CD4-positive, alpha-beta T cell treated with Interleukin-15 for 1 hour (primary cell): ENCODE results near the gene DYNLRB1.
A peak's percentile ranks its signal among the peaks of the same experiment; 100 is the strongest.

ENCODE experiments used
- DNase-seq: peaks from one replicate; pipeline ENCODE4 v3.0.0-alpha.2; 2020

The DYNLRB1 gene

DNA sequence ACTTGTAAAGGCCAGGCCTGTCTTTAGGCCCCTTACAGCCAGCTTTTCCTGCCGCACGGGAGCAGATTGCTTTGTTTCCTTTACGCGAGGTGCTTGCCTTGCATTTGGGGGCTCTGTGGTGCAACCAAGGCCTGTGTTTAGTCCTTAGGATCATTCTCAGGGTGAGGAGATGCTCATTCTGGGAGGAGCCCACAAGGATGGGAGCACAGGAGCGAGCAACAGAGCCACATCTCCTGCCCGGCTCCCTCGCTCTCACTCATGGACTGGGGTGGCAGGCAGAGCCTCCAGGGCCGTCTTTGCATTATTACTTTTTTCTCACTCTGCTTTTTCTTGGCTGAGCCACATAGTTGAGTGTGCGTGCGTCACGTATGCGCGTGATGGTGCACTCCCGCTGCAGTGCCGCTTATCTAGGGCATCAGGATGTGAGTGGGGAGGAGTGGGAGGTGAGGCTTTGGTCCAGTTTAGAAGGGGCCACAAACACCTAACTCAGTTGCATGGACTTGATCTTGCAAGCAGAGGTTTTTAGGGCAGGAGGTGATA is 19.1 kb downstream of the DYNLRB1 start:
- no peak for DNase-seq

DNA sequence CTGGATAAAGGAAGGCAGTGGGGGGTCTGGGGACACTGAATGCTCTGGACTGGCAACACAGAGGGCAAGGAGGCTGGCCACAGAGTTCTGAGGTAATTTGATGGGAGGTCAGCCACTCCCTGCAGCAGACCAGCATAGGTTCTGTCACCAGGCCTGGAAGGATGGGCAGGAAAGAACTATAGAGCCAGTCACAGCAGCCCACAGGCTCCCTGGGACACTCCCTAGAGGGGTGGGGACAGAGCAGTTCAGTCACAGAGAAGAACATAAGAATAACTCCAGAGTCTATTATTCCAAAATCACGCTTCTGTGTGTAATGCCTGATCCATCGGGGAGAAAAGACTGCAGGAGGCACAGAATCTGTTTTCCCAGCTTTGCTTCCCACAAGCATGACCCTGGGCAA is 19.6 kb downstream of the DYNLRB1 start:
- no peak for DNase-seq

DNA sequence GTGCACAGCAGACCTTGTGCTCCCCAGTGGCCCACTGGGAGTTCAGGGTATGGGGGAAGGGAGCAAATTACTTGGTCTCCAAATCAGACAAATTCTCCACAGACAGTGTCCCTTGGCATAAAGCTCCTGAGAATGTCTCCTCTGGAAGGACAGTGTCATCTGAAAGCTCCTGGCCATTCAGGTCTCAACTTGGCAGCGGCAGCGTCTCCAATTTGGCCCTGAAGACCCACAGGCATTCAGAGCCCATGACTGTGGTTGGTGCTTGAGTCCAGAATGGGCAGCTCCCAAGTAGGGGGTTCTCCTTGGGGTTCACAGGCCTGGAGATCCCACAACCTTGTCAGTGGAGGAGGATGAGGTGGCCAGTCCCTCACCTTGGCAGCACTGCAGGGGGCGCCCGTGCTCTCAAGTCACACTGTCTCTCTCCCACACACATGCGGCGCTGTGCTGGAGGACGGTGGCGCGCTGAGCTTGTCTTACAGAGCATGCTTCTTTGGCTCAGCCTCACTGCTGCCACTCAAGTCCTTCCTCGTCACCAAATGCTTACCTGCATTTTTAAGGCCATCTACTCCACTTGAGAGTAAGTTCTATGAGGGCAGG is 20.7 kb downstream of the DYNLRB1 start:
- no peak for DNase-seq

DNA sequence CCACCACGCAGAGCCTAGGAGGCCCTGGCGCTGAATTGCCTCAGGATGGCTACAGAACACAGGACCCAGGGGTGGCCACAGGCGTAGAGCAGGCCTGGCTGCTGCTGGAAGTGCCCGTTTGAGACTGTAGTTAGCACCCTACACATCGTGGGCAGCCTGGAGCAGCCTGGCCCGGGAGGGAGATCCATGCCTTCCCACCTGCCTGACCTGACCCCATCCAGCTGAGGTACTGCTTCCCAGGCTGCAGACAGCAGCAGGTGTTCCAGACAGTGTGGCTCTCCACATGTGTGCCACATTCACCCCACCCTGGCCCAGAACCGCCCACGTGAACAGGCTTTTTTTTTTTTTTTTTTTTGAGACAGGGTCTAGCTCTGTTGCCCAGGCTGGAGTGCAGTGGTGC is 21.4 kb downstream of the DYNLRB1 start:
- no peak for DNase-seq

DNA sequence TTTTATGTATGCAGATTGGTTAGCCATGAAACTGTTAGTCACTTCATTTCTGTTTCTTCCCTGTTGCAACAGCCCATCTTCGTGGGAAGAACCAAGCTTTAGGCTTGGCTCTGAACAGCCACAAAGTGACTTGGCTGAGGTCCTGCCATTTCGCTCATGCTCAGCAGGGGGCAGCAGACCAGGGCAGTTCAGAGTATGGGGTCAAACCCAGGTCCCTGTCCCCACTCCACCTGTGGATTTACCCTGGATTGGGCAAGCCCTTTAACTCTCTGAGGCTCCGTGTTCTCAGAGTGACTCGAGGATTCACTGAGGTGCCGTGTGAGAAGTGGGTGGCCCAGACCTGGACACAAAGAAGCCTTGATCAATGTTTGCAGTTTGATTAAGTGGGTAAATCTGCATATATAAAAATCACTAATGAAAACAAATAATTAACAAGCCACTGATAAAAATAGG is 22.5 kb downstream of the DYNLRB1 start:
- peak; percentile 41 for DNase-seq

DNA sequence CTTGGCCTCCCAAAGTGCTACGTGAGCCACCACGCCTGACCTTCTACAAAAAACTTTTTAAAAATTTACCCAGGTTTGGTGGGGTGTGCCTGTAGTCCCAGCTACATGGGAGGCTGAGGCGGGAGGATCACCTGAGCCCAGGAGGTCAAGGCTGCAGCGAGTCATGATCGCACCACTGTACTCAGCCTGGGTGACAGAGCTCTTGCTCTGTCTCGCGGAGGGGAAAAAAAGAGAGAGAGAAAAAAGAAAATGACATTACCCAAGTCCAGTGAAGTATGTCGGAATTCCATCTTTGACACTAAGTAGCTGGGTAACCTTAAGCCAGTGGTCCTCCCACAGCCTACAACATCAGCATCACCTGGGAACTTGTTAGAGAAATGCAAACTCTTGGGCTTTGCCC is 23.5 kb downstream of the DYNLRB1 start:
- no peak for DNase-seq

DNA sequence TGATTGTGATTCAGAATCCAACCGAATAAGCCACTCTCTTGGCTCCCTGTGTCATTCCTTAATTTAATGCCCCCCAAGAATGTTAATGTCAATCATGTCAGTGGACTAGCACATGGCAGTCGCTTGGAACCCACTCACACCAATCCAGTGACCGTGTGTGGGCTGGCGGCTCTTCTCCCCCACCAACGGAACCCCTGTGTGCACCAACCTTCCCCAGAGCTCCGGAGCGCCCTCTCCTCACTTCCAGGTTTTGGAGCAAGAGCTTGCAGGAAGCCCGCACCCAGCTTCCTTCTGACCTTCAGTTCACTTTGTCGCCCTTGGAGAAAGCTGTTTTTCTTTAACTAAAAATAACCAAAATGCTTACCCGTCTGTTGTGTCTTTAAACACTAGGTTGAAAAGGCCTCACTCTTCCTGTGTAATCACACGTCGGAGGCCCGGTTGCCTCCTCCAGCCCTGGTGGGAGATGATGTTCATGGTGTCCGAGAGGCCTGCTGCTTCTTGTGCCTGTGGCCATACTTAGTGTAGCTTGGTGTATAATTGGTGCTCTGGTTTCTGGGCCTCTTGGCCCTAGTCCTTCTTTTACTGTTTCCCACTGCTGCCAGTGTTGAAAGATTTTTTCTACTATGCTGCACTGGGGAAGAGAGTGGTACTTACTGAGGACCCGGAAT is 24.5 kb downstream of the DYNLRB1 start:
- no peak for DNase-seq

DNA sequence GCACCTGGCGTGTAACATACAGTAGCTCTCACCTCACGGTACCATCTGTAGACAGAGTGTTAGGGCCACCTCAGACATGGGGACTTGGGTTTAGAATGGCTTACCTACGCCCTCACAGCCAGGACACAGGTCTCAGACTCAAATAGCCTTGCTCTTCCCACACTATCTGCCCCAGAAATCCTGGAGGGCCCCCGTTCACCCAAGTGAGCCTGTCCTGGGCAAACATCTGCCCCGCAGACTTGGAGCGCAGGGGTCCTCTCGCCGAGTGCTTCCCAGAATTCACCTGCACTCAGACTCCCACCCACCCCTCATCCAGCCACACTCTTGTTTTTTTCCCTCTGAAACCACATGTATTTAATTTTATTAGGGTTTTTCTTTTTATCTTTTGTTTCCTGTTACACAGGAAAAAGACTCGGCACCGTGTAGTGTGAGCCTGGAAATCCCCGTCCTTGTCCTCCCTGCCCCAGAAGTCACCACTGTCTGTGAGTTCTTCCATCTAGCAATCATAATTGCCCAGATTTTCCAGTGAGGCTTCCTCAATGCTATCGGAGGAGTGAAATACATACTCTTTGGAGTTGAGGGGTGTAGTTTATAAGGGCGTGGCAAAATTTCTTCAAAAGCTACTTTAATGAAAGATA is 25.2 kb downstream of the DYNLRB1 start:
- no peak for DNase-seq

DNA sequence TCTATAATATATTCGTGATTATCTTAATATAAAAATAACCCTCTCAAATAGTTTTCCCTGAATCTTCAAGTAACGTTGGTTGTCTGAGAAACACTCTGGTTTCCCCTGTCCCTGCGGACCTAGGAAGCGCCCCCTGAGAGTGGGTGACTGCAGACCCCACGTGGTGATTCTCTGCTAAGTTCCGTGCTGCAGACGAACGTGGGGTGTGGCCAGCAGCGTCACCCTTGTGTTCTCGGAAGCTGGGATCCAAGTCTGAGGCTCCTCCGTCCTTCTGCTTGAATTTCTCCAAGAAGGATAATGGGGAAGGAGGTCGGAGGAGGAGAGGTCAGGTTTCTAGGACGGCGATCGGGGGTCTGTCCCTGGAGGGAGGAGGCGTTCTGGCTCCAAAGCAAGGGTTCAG is 25.7 kb downstream of the DYNLRB1 start:
- DNase-seq: no peak

DNA sequence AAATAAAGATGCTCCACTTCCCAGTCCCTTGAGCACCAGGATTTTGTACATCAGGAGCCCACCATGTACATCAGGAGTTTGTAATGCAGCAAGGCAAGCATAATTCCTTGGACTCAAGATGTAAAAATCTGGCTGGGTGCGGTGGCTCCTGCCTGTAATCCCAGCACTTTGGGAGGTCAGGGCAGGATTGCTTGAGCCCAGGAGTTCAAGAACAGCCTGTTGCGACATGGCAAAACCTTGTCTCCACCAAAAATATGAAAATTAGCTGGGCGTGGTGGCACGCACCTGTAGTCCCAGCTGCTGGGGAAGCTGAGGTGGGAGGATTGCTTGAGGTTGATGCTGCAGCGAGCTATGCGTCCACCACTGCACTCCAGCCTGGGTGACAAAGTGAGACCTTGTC is 26.2 kb downstream of the DYNLRB1 start:
- DNase-seq: no peak

DNA sequence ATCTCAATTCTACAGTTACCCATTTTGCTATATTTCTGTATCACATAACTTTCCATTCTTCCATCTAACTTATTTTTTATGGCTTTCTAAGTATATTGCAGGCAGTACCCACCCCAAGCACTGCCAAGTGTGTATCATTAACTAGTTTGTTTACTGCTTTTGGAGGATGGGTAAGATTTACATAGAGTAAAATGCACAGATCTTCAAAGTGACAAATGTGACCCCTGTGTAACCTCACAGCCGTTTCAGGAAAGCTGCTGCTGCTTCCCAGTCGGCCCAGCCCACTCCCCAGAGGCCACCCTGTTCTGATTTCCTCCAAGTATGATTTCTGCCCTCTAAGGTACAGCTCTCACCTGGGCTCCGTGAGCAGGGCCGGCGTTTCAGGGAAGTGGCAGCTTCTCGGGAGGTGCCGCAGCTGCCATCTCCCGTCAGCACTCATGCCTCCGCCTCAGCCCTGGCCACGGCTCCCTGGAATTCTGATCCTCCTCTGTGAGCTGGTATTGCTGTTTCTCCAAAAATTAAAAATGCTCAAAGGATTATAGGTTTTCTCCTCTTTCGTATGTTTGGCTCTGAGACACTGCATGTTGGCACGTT is 27.3 kb downstream of the DYNLRB1 start:
- no peak for DNase-seq

DNA sequence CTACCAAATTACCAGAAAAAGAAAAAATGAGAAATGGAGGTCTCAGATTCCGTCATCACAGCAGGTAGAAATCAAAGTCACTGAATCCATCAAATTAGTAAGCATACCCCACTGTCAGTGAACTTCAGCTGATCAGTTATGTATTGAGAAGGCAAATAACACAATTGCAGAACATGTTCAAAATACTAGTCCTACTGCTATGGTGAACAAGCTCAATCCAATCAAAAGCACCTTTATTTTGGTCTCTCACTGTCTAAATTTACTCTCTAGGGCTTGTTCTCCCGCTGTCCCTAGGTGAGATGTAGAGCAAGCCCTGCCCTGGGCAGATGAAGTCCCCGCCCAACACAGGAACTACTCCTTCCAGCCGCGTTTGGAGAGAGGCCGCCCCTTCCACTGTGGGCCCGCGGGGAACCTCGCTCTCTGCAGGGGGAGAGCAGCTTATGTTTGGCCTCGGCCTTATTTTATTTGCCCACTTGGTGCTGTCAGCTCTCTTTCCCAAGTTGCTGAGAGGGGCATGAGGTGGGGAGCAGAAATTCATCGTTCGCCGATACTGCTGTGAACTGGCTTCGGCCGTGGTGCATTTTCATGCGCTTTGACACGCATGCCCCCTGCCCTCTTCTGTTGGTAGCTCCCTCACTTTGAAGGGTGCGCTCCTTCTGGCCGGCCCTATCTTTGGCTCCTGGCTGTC is 28.0 kb downstream of the DYNLRB1 start:
- DNase-seq: no peak

DNA sequence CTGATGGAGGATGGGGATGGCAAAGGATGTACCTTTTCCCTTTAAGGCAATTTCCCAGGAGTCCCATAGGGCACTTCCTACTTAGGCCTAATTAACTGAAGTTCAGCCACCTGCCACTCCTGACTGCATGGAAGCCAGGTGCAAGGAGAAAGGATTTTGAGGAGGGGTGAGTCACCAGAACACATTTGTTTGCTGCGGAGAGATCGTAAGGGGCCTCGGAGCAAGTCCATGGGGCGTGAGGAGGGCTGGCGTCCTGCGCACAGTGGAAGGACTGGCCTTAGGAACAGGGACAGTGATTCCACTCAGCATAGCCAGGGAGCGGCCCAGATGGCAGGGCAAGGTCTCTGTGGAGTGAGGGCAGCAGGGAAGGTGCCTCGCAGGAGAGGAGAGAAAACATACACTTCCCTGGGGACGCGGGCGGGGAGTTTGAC is 30.5 kb downstream of the DYNLRB1 start:
- no peak for DNase-seq

DNA sequence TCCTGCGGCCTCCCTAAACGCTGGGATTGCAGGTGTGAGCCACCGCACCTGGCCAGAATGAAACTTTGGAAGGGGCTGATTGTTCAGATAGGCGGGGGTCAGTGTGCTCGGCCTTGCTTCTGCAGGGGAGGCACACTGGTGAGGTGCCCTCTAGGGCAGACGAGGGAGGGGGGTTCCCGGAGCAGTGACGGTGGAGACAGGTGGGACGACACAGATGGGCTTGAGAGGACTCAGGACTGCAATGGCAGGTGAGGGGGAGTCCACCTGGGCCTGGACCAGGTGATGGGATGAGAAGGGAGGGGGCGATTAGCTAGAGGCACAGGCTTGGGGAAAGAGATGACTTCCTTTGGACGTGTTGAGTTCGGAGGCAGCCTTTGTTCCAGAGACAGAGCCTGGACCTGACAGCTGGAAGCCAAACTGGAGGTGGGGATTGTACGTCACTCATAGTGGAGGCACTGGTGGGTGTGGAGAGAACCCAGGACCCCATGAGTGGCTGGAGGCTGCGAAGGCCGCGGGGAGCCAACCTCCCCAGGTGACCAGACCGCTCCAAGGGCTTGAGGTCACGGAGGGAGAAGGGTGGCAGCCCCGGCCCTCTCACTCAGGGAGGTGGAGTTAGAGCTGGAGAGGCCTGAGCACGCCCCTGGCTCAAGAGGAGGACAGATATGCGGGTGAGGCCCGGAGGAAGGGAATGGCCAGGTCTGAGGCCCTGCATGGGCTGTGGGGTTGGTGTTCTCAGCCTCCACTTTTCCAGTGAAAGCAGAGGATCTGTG is 31.8 kb downstream of the DYNLRB1 start:
- DNase-seq: no peak

DNA sequence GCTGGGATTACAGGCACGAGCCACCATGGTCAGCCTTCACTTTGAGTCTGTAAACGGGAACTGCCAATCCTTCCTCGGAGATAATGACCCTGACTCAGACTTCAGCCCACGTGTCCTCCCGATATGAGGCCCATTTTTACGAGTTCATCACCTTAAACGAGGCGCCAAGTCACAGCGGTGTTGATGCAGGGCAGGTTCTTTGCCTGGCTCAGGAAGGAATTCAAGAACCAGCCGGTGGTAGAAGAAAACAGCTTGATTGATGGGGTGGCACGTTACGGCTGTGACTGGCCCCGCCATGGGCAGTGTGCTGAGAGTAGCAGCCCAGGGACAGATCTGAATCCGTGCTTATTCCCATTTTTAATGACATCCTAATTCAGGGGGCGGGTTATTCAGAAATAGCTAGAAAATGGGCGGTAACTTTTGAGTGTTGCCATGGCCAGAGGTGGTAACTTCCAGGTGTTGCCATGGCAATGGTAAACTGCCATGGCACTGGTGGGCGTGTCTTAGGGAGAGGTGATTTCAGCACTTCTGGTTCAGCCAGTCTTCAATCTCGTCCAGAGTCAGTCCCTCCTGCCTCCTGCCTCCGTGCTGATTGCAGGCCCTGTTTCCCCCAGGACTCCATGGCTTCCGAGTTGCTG is 33.2 kb downstream of the DYNLRB1 start:
- no peak for DNase-seq

DNA sequence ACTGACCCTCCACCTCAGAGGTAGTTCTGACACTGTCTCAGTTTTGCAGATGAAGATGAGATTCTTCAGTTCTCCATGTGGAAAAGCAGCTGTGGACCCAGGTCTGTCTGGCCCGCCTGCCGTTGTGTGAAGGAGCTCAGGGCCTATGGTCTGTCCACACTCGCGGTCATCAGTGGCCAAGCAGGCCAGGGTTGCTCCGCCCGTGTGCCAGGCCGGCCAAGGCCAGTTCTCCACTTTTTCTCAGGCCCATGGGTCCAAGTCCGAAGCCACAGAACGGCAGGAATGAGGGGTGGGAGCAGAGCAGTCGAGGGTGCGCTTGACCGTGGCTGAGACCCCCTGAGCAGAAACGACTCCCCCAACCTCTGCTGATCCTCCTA is 33.7 kb downstream of the DYNLRB1 start:
- DNase-seq: no peak

DNA sequence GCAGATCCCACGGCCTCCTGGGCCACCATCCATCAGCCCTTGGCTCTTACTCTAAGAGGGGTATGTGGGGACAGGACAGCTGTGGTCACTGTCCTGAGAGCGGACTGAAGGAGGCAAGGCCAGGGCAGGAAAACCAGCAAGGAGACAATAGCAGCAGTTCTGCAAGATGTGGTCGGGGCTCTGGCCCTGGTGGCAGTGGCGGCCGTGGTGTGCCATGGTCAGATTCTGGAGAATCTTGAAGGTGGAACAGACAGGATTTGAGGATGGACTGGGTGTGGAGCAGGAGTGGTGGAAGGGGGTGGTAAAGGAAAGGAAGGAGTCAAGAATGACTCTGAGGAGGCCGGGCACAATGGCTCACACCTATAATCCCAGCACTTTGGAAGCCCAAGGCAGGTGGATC is 36.3 kb downstream of the DYNLRB1 start:
- DNase-seq: no peak

DNA sequence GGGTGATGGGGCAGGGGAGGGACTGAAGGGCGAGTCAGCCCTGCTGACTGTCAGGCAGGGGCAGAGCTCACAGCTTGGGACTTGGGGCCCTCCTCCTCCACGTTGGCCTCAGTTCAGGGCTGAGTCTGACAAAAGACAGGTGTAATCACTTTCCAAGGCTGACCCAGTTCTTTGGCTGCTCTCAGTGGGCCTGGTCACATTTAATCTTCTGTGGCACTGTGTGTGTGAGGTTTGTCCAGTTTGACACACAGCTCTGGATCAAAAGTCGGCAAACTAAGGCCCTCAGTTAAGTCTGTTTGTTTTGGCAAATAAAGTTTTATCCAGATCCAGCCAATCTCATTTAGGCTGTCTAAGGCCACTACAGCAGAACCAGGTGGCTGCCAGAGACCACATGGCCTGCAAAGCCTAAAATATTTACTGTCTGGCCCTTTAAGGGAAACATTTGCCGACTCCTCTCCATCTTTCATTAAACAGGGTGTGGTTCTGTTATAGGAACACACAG is 37.2 kb downstream of the DYNLRB1 start:
- DNase-seq: no peak

DNA sequence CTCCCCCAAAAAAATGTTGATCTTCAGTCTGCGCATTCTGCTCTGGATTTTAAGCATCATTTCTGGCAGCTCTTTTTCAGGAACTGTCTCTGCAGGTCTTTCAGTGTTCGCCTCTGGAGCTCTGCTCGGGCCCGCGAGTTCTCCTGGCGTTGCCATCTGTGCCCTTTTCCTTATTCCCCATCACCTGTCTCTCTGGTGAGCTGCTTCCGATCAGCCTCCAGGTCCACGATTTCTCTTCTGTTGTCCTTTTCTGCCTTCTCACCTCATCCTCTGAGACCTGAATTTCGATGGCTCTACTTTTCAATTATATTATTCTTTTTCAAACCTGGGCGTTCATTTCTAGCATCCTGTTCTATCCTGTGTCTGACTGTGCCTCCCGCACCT is 41.7 kb downstream of the DYNLRB1 start:
- no peak for DNase-seq

DNA sequence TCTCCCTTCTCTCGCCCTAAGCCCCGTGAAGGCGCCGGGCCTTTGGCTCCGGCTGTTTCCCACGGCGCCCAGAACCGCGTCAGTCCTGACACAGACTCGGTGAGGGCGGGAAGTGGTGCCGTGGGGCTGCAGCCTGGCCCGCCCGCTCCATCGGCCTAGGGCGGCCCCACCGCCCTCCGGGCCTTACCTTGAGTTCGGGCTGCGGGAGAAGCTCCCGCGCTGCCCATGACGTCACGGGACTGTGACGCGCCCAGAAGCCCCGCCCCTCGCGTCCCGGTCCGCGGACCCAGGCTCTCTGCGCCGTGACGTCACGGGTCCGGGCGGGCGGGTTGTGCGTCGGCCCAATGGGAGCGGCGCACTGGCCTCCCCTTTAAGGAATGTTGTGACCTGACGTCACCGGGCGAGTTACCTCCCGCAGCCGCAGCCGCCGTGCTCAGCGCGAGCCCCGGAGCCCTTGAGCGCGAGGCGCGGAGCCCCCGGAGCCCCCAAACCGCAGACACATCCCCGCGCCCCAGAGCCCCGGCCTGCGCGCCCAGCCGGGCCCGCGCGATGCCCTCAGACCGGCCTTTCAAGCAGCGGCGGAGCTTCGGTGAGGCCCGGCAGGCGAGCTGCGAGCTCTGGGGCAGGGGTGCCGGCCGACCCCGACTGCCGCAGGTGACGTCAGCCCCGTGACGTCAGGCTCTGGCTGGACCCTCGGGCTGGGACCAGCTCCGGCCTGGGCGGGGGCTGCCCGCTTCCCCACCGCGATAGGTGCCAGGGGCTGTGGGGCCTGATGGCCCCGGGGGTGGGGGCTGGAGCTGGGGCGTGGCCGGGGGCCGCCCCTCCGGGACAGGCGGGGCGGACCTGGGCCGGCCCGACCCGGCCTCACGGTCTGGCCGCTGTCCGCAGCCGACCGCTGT is 42.3 kb downstream of the DYNLRB1 start, which contains the start of gene MAP1LC3A:
TSS of gene MAP1LC3A (plus strand) at position 399 of the 899 bp plus-strand sequence. CDS start at position 550, 151 bp downstream.
- DNase-seq: peak; percentile 97
